H9 (cell line): ENCODE measurements around the gene CRISPLD2. TPM values are rescaled to one million over a fixed set of nuclear protein-coding genes. Genes with fewer than 3 reads are reported as not detected.

Experiments
- DNase-seq: peaks from one replicate; pipeline ENCODE4 v3.0.0-alpha.2; 2017
- H2AFZ ChIP-seq: one replicate; pipeline ENCODE4 v1.6.1; 2013; ENCODE audit warnings: mild to moderate bottlenecking, low read length, control low read depth, moderate library complexity
- H2AK5ac ChIP-seq: 2 replicates; pipeline ENCODE4 v1.6.1; 2013; ENCODE audit warnings: low read length, control low read depth, mixed read lengths; ENCODE audit not compliant: insufficient read length
- H2BK120ac ChIP-seq: one replicate; pipeline ENCODE4 v1.6.1; 2013; ENCODE audit warnings: low read depth, mild to moderate bottlenecking, low read length, control low read depth, inconsistent platforms; ENCODE audit not compliant: poor library complexity, severe bottlenecking
- H2BK12ac ChIP-seq: 2 replicates; pipeline ENCODE4 v1.6.1; 2013; ENCODE audit warnings: low read length, control low read depth, mixed read lengths, low read depth; ENCODE audit not compliant: insufficient read length
- H2BK15ac ChIP-seq: 2 replicates; pipeline ENCODE4 v1.6.1; 2013; ENCODE audit warnings: low read depth, low read length, control low read depth
- H2BK20ac ChIP-seq: one replicate; pipeline ENCODE4 v1.6.1; 2013; ENCODE audit warnings: low read depth, mild to moderate bottlenecking, low read length, control low read depth, inconsistent platforms; ENCODE audit not compliant: poor library complexity, severe bottlenecking
- H2BK5ac ChIP-seq: 2 replicates; pipeline ENCODE4 v1.6.1; 2013; ENCODE audit warnings: low read length, control low read depth, mixed read lengths; ENCODE audit not compliant: insufficient read length
- H3K14ac ChIP-seq: 2 replicates; pipeline ENCODE4 v1.6.1; 2013; ENCODE audit warnings: low read length, control low read depth; ENCODE audit not compliant: insufficient read depth
- H3K18ac ChIP-seq: 2 replicates; pipeline ENCODE4 v1.6.1; 2013; ENCODE audit warnings: low read depth, mild to moderate bottlenecking, mixed read lengths, low read length, control low read depth; ENCODE audit not compliant: insufficient read length
- H3K23ac ChIP-seq: 2 replicates; pipeline ENCODE4 v1.6.1; 2013; ENCODE audit warnings: low read length, control low read depth, mixed read lengths, low read depth; ENCODE audit not compliant: insufficient read length
- H3K23me2 ChIP-seq: 2 replicates; pipeline ENCODE4 v1.6.1; 2013; ENCODE audit warnings: low read depth, mild to moderate bottlenecking, mixed read lengths, low read length, control low read depth; ENCODE audit not compliant: insufficient read length, poor library complexity, severe bottlenecking
- H3K27ac ChIP-seq: 2 replicates; pipeline ENCODE4 v1.5.1; 2013; ENCODE audit warnings: low read length, control low read depth, mixed read lengths, low read depth; ENCODE audit not compliant: insufficient read length
- H3K27me3 ChIP-seq: 2 replicates; pipeline ENCODE4 v1.6.1; 2013; ENCODE audit warnings: low read length, control low read depth, inconsistent platforms; ENCODE audit not compliant: insufficient read depth
- H3K4ac ChIP-seq: 2 replicates; pipeline ENCODE4 v1.6.1; 2013; ENCODE audit warnings: low read depth, mild to moderate bottlenecking, control low read depth, inconsistent platforms, low read length, moderate library complexity
- H3K4me1 ChIP-seq: 2 replicates; pipeline ENCODE4 v1.6.1; 2013; ENCODE audit warnings: low read length, control low read depth, inconsistent platforms; ENCODE audit not compliant: insufficient read depth
- H3K4me2 ChIP-seq: 2 replicates; pipeline ENCODE4 v1.6.1; 2013; ENCODE audit warnings: low read length, control low read depth, mixed read lengths; ENCODE audit not compliant: insufficient read length, insufficient read depth
- H3K56ac ChIP-seq: 2 replicates; pipeline ENCODE4 v1.6.1; 2013; ENCODE audit warnings: low read depth, mild to moderate bottlenecking, mixed read lengths, low read length, control low read depth; ENCODE audit not compliant: insufficient read length
- H3K79me1 ChIP-seq: 2 replicates; pipeline ENCODE4 v1.6.1; 2013; ENCODE audit warnings: low read depth, mild to moderate bottlenecking, moderate library complexity, low read length, control low read depth, inconsistent platforms; ENCODE audit not compliant: insufficient read depth, poor library complexity, severe bottlenecking
- H3K79me2 ChIP-seq: 2 replicates; pipeline ENCODE4 v1.6.1; 2013; ENCODE audit warnings: low read length, control low read depth, inconsistent platforms; ENCODE audit not compliant: insufficient read depth
- H3K9ac ChIP-seq: 2 replicates; pipeline ENCODE4 v1.6.1; 2013; ENCODE audit warnings: low read length, control low read depth, mixed read lengths; ENCODE audit not compliant: insufficient read length; ENCODE audit errors: extremely low read depth
- H3K9me3 ChIP-seq: one replicate; pipeline ENCODE4 v1.6.1; 2013; ENCODE audit warnings: low read depth, low read length, inconsistent platforms; ENCODE audit not compliant: control insufficient read depth
- H3T11ph ChIP-seq: one replicate; pipeline ENCODE4 v1.6.1; 2013; ENCODE audit warnings: mild to moderate bottlenecking, low read length, control low read depth, inconsistent platforms
- H4K20me1 ChIP-seq: one replicate; pipeline ENCODE4 v1.6.1; 2013; ENCODE audit not compliant: control insufficient read depth, insufficient read length, insufficient read depth
- H4K5ac ChIP-seq: 2 replicates; pipeline ENCODE4 v1.6.1; 2013; ENCODE audit warnings: low read depth, mild to moderate bottlenecking, mixed read lengths, low read length, control low read depth; ENCODE audit not compliant: insufficient read length
- H4K8ac ChIP-seq: replicated peaks from 2 replicates; pipeline ENCODE4 v1.6.1; 2013; ENCODE audit warnings: low read length, control low read depth, mixed read lengths, low read depth; ENCODE audit not compliant: insufficient read length
- H4K91ac ChIP-seq: 2 replicates; pipeline ENCODE4 v1.6.1; 2013; ENCODE audit warnings: low read depth, mild to moderate bottlenecking, moderate library complexity, mixed read lengths, low read length, control low read depth; ENCODE audit not compliant: insufficient read length
- H3K27ac Mint-ChIP-seq, 3 experiments: 2 replicates in 2 of 3; 3 replicates in 1 of 3; pipeline ENCODE4 v1.8.0; 2020 to 2021; ENCODE audit warnings: mixed read lengths in 3 of 3, mild to moderate bottlenecking in 1 of 3, moderate library complexity in 1 of 3
- H3K27me3 Mint-ChIP-seq: 2 replicates; pipeline ENCODE4 v1.8.0; 2021; ENCODE audit warnings: low read depth, mild to moderate bottlenecking, moderate library complexity, mixed read lengths
- H3K36me3 Mint-ChIP-seq, 3 experiments: 2 replicates in 2 of 3; 3 replicates in 1 of 3; pipeline ENCODE4 v1.8.0; 2020 to 2021; ENCODE audit warnings: low read depth in 3 of 3, mixed read lengths in 3 of 3; ENCODE audit not compliant: insufficient read depth in 1 of 3
- H3K4me1 Mint-ChIP-seq, 2 experiments: 2 replicates each; pipeline ENCODE4 v1.8.0; 2020; ENCODE audit warnings: mixed read lengths in 2 of 2
- H3K4me3 Mint-ChIP-seq, 2 experiments: 2 replicates in 1 of 2; 3 replicates in 1 of 2; pipeline ENCODE4 v1.8.0; 2020 to 2021; ENCODE audit warnings: mild to moderate bottlenecking in 2 of 2, mixed read lengths in 2 of 2, moderate library complexity in 1 of 2
- H3K9me3 Mint-ChIP-seq, 2 experiments: 2 replicates in 1 of 2; 3 replicates in 1 of 2; pipeline ENCODE4 v1.8.0; 2020; ENCODE audit warnings: mild to moderate bottlenecking in 2 of 2, mixed read lengths in 2 of 2, moderate library complexity in 1 of 2
- CTCF ChIP-seq: fragments of 200-600 bp; sonication (generic); conservative IDR thresholded peaks from 3 replicates; pipeline ENCODE4 v1.8.0; 2021; ENCODE audit warnings: antibody characterized with exemption, mild to moderate bottlenecking
- WGBS: extraction: QIAGEN DNeasy Blood & Tissue Kit; methylation state at CpG from one replicate; pipeline ENCODE4 v1.1.7; 2013; ENCODE audit warnings: missing lambda C conversion rate, low lambda C conversion rate, mixed read lengths; ENCODE audit not compliant: insufficient read length; ENCODE audit errors: extremely low coverage; 5-methylcytosine and 5-hydroxymethylcytosine counted together
- total RNA-seq: library from RNA; stranded (reverse); gene quantifications from 2 replicates; pipeline ENCODE4 v1.2.1, GENCODE V29; 2021

CRISPLD2 gene
- total RNA-seq, 1 experiment from 2014 or later, result 2.3 TPM

- peaks cover 26 to 37% of the 10 kb centered on the region in 2 experiments for H3K4me1 Mint-ChIP-seq
- no peak overlapping the region for H2BK15ac ChIP-seq
- WGBS, result no CpG with 5 or more reads among the region's 6 CpGs
- H3K14ac ChIP-seq, result no peak overlapping the region
- DNase-seq, result no peak
- no peak overlapping the region for H3K27ac ChIP-seq
- H2AK5ac ChIP-seq, result no peak overlapping the region
- H3K56ac ChIP-seq, result no peak overlapping the region
- no peak overlapping the region for H2AFZ ChIP-seq
- H3K9me3 Mint-ChIP-seq, result no peaks in the 10 kb centered on the region; a peak in 1 of 5 replicates
- TF ChIP-seq CTCF, result no peak
- H3K79me2 ChIP-seq, result no peaks in the 10 kb centered on the region
- H4K8ac ChIP-seq, result no peak overlapping the region
- no peak overlapping the region for H3K9ac ChIP-seq
- H3K27ac Mint-ChIP-seq, result no peak overlapping the region; a peak in 1 of 7 replicates
- H4K5ac ChIP-seq, result no peak overlapping the region
- H4K91ac ChIP-seq, result no peak overlapping the region
- peaks cover 6% of the 10 kb centered on the region; the same call in 1 of the 2 replicates for H3K4me1 ChIP-seq
- no peaks in the 10 kb centered on the region for H3K79me1 ChIP-seq
- H2BK20ac ChIP-seq, result no peak overlapping the region
- no peak overlapping the region for H2BK5ac ChIP-seq
- H3K18ac ChIP-seq, result no peak overlapping the region
- H3T11ph ChIP-seq, result no peak overlapping the region
- no peaks in the 10 kb centered on the region for H4K20me1 ChIP-seq
- no peaks in the 10 kb centered on the region for H3K27me3 ChIP-seq
- H3K9me3 ChIP-seq, result no peaks in the 10 kb centered on the region
- H2BK120ac ChIP-seq, result no peak overlapping the region
- no peaks in the 10 kb centered on the region for H3K23me2 ChIP-seq
- no peak overlapping the region for H2BK12ac ChIP-seq
- no peak overlapping the region for H3K4me2 ChIP-seq
- no peak overlapping the region for H3K4ac ChIP-seq
- no peak overlapping the region for H3K4me3 Mint-ChIP-seq
- no peak overlapping the region for H3K23ac ChIP-seq
- peaks cover 0 to 8% (median 4%) of the 10 kb centered on the region in 3 experiments; a peak in 3 of 7 replicates for H3K36me3 Mint-ChIP-seq
- H3K27me3 Mint-ChIP-seq, result peaks cover 51% of the 10 kb centered on the region
Observed at GRCh38 chr16:84849751-84850150, 30.0 kb downstream of the CRISPLD2 start.
